Activated CD4-positive, alpha-beta memory T cell treated with anti-CD3 and anti-CD28 coated beads, Interleukin-2, amount 10 ng/mL, durations not matched to agents 7 days and 5 days (primary cell): Measurements from ENCODE around the gene EBF3. TPM values are rescaled to one million over a fixed set of nuclear protein-coding genes. Genes with fewer than 3 reads are reported as not detected.
A peak's percentile ranks its signal among the peaks of the same experiment; 100 is the strongest.

ENCODE experiments used
- CTCF ChIA-PET: fragments of 350-600 bp; sonication (Branson Sonifier 250); formaldehyde crosslinking; loops from one replicate; lab custom pipeline; 2021; ENCODE audit warnings: antibody characterized with exemption, inconsistent platforms; lab: Charles Lee
- POLR2A ChIA-PET: fragments of 350-600 bp; sonication (Branson Sonifier 250); formaldehyde crosslinking; loops from one replicate; lab custom pipeline; 2021; ENCODE audit warnings: antibody characterized with exemption; lab: Charles Lee
- DNase-seq: peaks from one replicate; pipeline ENCODE4 v3.0.0-alpha.2; 2020
- H3K27ac Mint-ChIP-seq: one replicate; pipeline ENCODE4 v1.8.0; 2021; ENCODE audit warnings: mild to moderate bottlenecking, mixed read lengths
- H3K27me3 Mint-ChIP-seq: one replicate; pipeline ENCODE4 v1.8.0; 2021; ENCODE audit warnings: mixed read lengths
- H3K36me3 Mint-ChIP-seq: one replicate; pipeline ENCODE4 v1.8.0; 2021; ENCODE audit warnings: low read depth, mixed read lengths
- H3K4me1 Mint-ChIP-seq: one replicate; pipeline ENCODE4 v1.8.0; 2021; ENCODE audit warnings: mixed read lengths
- H3K4me3 Mint-ChIP-seq: one replicate; pipeline ENCODE4 v1.8.0; 2021; ENCODE audit warnings: mild to moderate bottlenecking, mixed read lengths
- H3K9me3 Mint-ChIP-seq: one replicate; pipeline ENCODE4 v1.8.0; 2021; ENCODE audit warnings: mixed read lengths
- total RNA-seq, 2 experiments: library from RNA; stranded (reverse); gene quantifications; one replicate each; pipeline ENCODE4 v1.2.3, GENCODE V29; 2021

Gene EBF3
- total RNA-seq, 2 experiments from 2014 or later: not detected

GRCh38 chr10:129982825-129983224 is 18.8 kb upstream of the EBF3 start:
- Mint-ChIP-seq H3K9me3 (peaks cover 6% of the 10 kb centered on the region), H3K4me3 (no peak overlapping the region), H3K4me1 (no peaks in the 10 kb centered on the region), H3K36me3 (no peaks in the 10 kb centered on the region), H3K27ac (no peak overlapping the region), H3K27me3 (peaks cover 8% of the 10 kb centered on the region)
- CTCF ChIA-PET: no interaction called here
- POLR2A ChIA-PET: no interaction called here
- no peak for DNase-seq

GRCh38 chr10:129978980-129979379 is 14.9 kb upstream of the EBF3 start:
- no peak overlapping the region for H3K4me3 Mint-ChIP-seq
- peaks cover 34% of the 10 kb centered on the region for H3K27me3 Mint-ChIP-seq
- no peak for DNase-seq
- ChIA-PET POLR2A (no interaction called here), CTCF (interaction anchor here (0.9 to 1.3 kb wide), 2 partner anchors 131 to 200 kb away, joined by 3 read pairs; no protein-coding TSS in a partner anchor)
- peaks cover 6% of the 10 kb centered on the region for H3K9me3 Mint-ChIP-seq
- H3K4me1 Mint-ChIP-seq: no peaks in the 10 kb centered on the region
- H3K36me3 Mint-ChIP-seq: no peaks in the 10 kb centered on the region
- no peak overlapping the region for H3K27ac Mint-ChIP-seq

- ChIA-PET CTCF (interaction anchor here (1.3 kb wide), 1 partner anchor 201 kb away, joined by 3 read pairs; no protein-coding TSS in a partner anchor), POLR2A (no interaction called here)
- peaks cover 39% of the 10 kb centered on the region for H3K27me3 Mint-ChIP-seq
- H3K27ac Mint-ChIP-seq: no peak overlapping the region
- H3K9me3 Mint-ChIP-seq: peaks cover 6% of the 10 kb centered on the region
- no peak for DNase-seq
- H3K4me3 Mint-ChIP-seq: no peak overlapping the region
- no peaks in the 10 kb centered on the region for H3K4me1 Mint-ChIP-seq
- H3K36me3 Mint-ChIP-seq: no peaks in the 10 kb centered on the region
Measured at GRCh38 chr10:129978322-129978721, 14.2 kb upstream of the EBF3 start.

- CTCF ChIA-PET: interaction anchor here (1.3 kb wide), 1 partner anchor 202 kb away, joined by 3 read pairs; no protein-coding TSS in a partner anchor
- peaks cover 6% of the 10 kb centered on the region for H3K9me3 Mint-ChIP-seq
- no peaks in the 10 kb centered on the region for H3K4me1 Mint-ChIP-seq
- H3K27ac Mint-ChIP-seq: no peak overlapping the region
- DNase-seq: no peak
- H3K4me3 Mint-ChIP-seq: no peak overlapping the region
- H3K27me3 Mint-ChIP-seq: peaks cover 41% of the 10 kb centered on the region
- POLR2A ChIA-PET: no interaction called here
- H3K36me3 Mint-ChIP-seq: no peaks in the 10 kb centered on the region
Measured at GRCh38 chr10:129977794-129978193, 13.7 kb upstream of the EBF3 start.

- no peak overlapping the region for H3K27ac Mint-ChIP-seq
- CTCF ChIA-PET: interaction anchor here (1.4 kb wide), 1 partner anchor 136 kb away, joined by 3 read pairs; no protein-coding TSS in a partner anchor
Measured at GRCh38 chr10:129973674-129974059, 9.6 kb upstream of the EBF3 start.

GRCh38 chr10:129972966-129973673 is 9.0 kb upstream of the EBF3 start:
- Mint-ChIP-seq H3K4me3 (no peak overlapping the region), H3K4me1 (peaks cover 10% of the 10 kb centered on the region), H3K27ac (no peak overlapping the region), H3K36me3 (peaks cover 5% of the 10 kb centered on the region), H3K27me3 (peaks cover 65% of the 10 kb centered on the region), H3K9me3 (no peaks in the 10 kb centered on the region)
- ChIA-PET POLR2A (interaction anchor here (1.3 kb wide), 1 partner anchor 138 kb away, joined by 3 read pairs; the partner anchor contains the start of gene C10orf143), CTCF (interaction anchor here (1.4 kb wide), 1 partner anchor 136 kb away, joined by 3 read pairs; no protein-coding TSS in a partner anchor)
- DNase-seq: no peak

More at GRCh38 chr10:129973674-129974059, 9.6 kb upstream of the EBF3 start:
- H3K9me3 Mint-ChIP-seq: no peaks in the 10 kb centered on the region
- H3K4me1 Mint-ChIP-seq: peaks cover 10% of the 10 kb centered on the region
- DNase-seq: no peak
- no peak overlapping the region for H3K4me3 Mint-ChIP-seq
- H3K36me3 Mint-ChIP-seq: peaks cover 5% of the 10 kb centered on the region
- POLR2A ChIA-PET: interaction anchor here (1.3 kb wide), 1 partner anchor 137 kb away, joined by 3 read pairs; the partner anchor contains the start of gene C10orf143
- peaks cover 61% of the 10 kb centered on the region for H3K27me3 Mint-ChIP-seq

GRCh38 chr10:129972145-129972965 is 8.3 kb upstream of the EBF3 start:
- Mint-ChIP-seq H3K4me1 (peaks cover 10% of the 10 kb centered on the region), H3K36me3 (peaks cover 5% of the 10 kb centered on the region), H3K4me3 (no peak overlapping the region), H3K27ac (no peak overlapping the region), H3K9me3 (no peaks in the 10 kb centered on the region), H3K27me3 (peaks cover 68% of the 10 kb centered on the region)
- ChIA-PET CTCF (no interaction called here), POLR2A (no interaction called here)
- DNase-seq: no peak

- peak; percentile 28 for DNase-seq
- peaks cover 5% of the 10 kb centered on the region for H3K36me3 Mint-ChIP-seq
- H3K4me3 Mint-ChIP-seq: no peak overlapping the region
- CTCF ChIA-PET: interaction anchor here (0.9 kb wide), 1 partner anchor 156 kb away, joined by 3 read pairs; no protein-coding TSS in a partner anchor
- H3K27me3 Mint-ChIP-seq: peaks cover 63% of the 10 kb centered on the region
- H3K9me3 Mint-ChIP-seq: no peaks in the 10 kb centered on the region
- H3K27ac Mint-ChIP-seq: no peak overlapping the region
- H3K4me1 Mint-ChIP-seq: peaks cover 10% of the 10 kb centered on the region
- POLR2A ChIA-PET: interaction anchor here (0.8 kb wide), 1 partner anchor 139 kb away, joined by 3 read pairs; the partner anchor contains the start of gene C10orf143
Measured at GRCh38 chr10:129971381-129972144, 7.5 kb upstream of the EBF3 start.

GRCh38 chr10:129970465-129971364 is 6.6 kb upstream of the EBF3 start:
- Mint-ChIP-seq H3K27me3 (peaks cover 65% of the 10 kb centered on the region), H3K9me3 (no peaks in the 10 kb centered on the region), H3K4me3 (peak overlapping the region; percentile 30), H3K27ac (peak overlapping the region; percentile 52), H3K4me1 (peaks cover 10% of the 10 kb centered on the region), H3K36me3 (peaks cover 5% of the 10 kb centered on the region)
- ChIA-PET CTCF (interaction anchor here (0.9 kb wide), 1 partner anchor 157 kb away, joined by 3 read pairs; no protein-coding TSS in a partner anchor), POLR2A (interaction anchor here (0.8 kb wide), 1 partner anchor 140 kb away, joined by 3 read pairs; the partner anchor contains the start of gene C10orf143)
- DNase-seq: no peak

- H3K27me3 Mint-ChIP-seq: peaks cover 63% of the 10 kb centered on the region
- H3K4me1 Mint-ChIP-seq: peaks cover 12% of the 10 kb centered on the region
- peak overlapping the region; percentile 30 for H3K4me3 Mint-ChIP-seq
- H3K36me3 Mint-ChIP-seq: peaks cover 5% of the 10 kb centered on the region
- ChIA-PET POLR2A (no interaction called here), CTCF (no interaction called here)
- no peaks in the 10 kb centered on the region for H3K9me3 Mint-ChIP-seq
- peak overlapping the region; percentile 52 for H3K27ac Mint-ChIP-seq
- no peak for DNase-seq
Measured at GRCh38 chr10:129969911-129970464, 5.9 kb upstream of the EBF3 start.

- no peak for DNase-seq
- H3K9me3 Mint-ChIP-seq: no peaks in the 10 kb centered on the region
- peaks cover 63% of the 10 kb centered on the region for H3K27me3 Mint-ChIP-seq
- CTCF ChIA-PET: no interaction called here
- POLR2A ChIA-PET: no interaction called here
- no peak overlapping the region for H3K4me3 Mint-ChIP-seq
- H3K27ac Mint-ChIP-seq: peak overlapping the region; percentile 52
- H3K4me1 Mint-ChIP-seq: peaks cover 14% of the 10 kb centered on the region
- peaks cover 5% of the 10 kb centered on the region for H3K36me3 Mint-ChIP-seq
Measured at GRCh38 chr10:129969184-129969910, 5.3 kb upstream of the EBF3 start.
